ENCODE measurements around the gene SRGAP1. TPM values are rescaled to one million over a fixed set of nuclear protein-coding genes. Genes with fewer than 3 reads are reported as not detected.
A peak's percentile ranks its signal among the peaks of the same experiment; 100 is the strongest.

Gene SRGAP1
- total RNA-seq, 1 experiment from 2014 or later = 65.0 TPM

DNA sequence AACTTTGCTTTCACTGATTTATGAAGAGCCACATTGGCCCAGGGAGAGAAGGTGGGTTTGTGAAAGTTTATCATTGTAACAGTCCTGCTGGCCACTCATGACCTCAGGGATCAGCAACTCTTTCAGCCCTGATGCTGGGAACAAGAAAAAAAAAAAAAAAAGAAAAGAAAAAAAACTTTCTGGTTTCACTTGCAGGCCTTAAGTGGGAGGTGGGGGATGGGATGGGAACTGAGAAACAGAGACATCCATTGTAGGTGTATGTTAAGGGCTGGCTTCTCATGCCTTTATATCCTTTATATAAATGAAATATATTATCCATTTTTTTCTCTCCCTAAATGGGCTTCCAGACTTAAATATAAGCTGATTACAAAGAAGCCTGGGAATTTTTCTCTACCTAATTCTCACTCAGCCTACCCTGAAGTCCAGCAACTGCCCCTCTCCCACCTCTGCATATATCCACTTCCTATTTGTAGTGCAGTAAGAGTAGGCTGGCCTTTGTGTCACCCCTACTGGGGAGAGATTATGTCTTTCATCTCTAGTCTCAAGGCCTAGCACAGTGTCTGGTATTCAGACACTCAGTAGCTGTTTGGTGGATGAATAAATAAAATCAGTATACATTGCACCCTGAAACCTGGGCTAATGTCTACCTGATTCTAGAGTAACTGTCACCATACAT is 190.5 kb downstream of the SRGAP1 start:
- peaks cover 14% of the 10 kb centered on the region for H3K4me1 Mint-ChIP-seq (ENCODE audit: insufficient read depth, unreplicated experiment)
- H3K4me3 Mint-ChIP-seq (ENCODE audit: unreplicated experiment) = no peak overlapping the region
- H3K9me3 Mint-ChIP-seq (ENCODE audit: unreplicated experiment) = no peaks in the 10 kb centered on the region
- no TSS peak for BruUV-seq (replicated peaks)
- H3K36me3 Mint-ChIP-seq (ENCODE audit: insufficient read depth, unreplicated experiment) = peaks cover 12% of the 10 kb centered on the region
- H3K27me3 Mint-ChIP-seq (ENCODE audit: insufficient read depth, unreplicated experiment) = no peaks in the 10 kb centered on the region
- TF ChIP-seq, protein P1, sequence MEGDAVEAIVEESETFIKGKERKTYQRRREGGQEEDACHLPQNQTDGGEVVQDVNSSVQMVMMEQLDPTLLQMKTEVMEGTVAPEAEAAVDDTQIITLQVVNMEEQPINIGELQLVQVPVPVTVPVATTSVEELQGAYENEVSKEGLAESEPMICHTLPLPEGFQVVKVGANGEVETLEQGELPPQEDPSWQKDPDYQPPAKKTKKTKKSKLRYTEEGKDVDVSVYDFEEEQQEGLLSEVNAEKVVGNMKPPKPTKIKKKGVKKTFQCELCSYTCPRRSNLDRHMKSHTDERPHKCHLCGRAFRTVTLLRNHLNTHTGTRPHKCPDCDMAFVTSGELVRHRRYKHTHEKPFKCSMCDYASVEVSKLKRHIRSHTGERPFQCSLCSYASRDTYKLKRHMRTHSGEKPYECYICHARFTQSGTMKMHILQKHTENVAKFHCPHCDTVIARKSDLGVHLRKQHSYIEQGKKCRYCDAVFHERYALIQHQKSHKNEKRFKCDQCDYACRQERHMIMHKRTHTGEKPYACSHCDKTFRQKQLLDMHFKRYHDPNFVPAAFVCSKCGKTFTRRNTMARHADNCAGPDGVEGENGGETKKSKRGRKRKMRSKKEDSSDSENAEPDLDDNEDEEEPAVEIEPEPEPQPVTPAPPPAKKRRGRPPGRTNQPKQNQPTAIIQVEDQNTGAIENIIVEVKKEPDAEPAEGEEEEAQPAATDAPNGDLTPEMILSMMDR (IDR thresholded peaks at IDR 0.05; ENCODE audit: unreplicated experiment) = no peak
- no peak for DNase-seq (ENCODE audit: unreplicated experiment)
- POLR2A ChIA-PET = interaction anchor here (1.0 kb wide), 1 partner anchor 10 kb away, joined by 3 read pairs; no protein-coding TSS in a partner anchor
- H3K27ac Mint-ChIP-seq (ENCODE audit: low read depth, unreplicated experiment) = no peak overlapping the region
- intact Hi-C loops (cut with micrococcal nuclease) = no loop called here
- CTCF ChIA-PET = interaction anchor here (0.5 kb wide), 1 partner anchor 90 kb away, joined by 3 read pairs; no protein-coding TSS in a partner anchor

DNA sequence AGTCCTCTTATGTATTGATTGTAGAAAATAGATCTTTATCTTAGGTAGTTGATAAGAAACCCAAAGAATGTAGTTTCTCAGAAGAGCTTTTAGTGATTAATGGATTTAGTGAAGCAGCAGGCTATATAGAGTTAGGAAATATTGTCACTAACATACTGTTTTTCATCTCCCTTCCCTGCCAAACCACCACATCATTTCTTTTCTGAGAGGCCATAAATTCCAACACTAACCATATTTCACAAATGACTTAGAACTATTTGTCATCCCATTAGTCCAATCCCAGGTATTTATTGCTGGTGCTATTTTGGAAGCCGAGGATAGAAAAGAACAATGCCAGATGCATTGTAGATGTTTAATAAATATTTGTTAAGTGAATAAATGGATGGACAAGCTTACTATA is 191.9 kb downstream of the SRGAP1 start:
- H3K4me3 Mint-ChIP-seq (ENCODE audit: unreplicated experiment) = no peak overlapping the region
- no peaks in the 10 kb centered on the region for H3K27me3 Mint-ChIP-seq (ENCODE audit: insufficient read depth, unreplicated experiment)
- no TSS peak for BruUV-seq (replicated peaks)
- peak overlapping the region; percentile 17 for H3K27ac Mint-ChIP-seq (ENCODE audit: low read depth, unreplicated experiment)
- intact Hi-C loops (cut with micrococcal nuclease) = no loop called here
- TF ChIP-seq, protein P1 (IDR thresholded peaks at IDR 0.05; ENCODE audit: unreplicated experiment) = no peak
- ChIA-PET CTCF (interaction anchor here (0.6 to 0.8 kb wide), 2 partner anchors 16 to 193 kb away, joined by 3 to 4 read pairs; no protein-coding TSS in a partner anchor), POLR2A (interaction anchor here (1.2 to 1.4 kb wide), 2 partner anchors 14 to 24 kb away, joined by 3 to 4 read pairs; no protein-coding TSS in a partner anchor)
- DNase-seq (ENCODE audit: unreplicated experiment) = no peak
- peaks cover 14% of the 10 kb centered on the region for H3K4me1 Mint-ChIP-seq (ENCODE audit: insufficient read depth, unreplicated experiment)
- no peaks in the 10 kb centered on the region for H3K9me3 Mint-ChIP-seq (ENCODE audit: unreplicated experiment)
- H3K36me3 Mint-ChIP-seq (ENCODE audit: insufficient read depth, unreplicated experiment) = peaks cover 12% of the 10 kb centered on the region

DNA sequence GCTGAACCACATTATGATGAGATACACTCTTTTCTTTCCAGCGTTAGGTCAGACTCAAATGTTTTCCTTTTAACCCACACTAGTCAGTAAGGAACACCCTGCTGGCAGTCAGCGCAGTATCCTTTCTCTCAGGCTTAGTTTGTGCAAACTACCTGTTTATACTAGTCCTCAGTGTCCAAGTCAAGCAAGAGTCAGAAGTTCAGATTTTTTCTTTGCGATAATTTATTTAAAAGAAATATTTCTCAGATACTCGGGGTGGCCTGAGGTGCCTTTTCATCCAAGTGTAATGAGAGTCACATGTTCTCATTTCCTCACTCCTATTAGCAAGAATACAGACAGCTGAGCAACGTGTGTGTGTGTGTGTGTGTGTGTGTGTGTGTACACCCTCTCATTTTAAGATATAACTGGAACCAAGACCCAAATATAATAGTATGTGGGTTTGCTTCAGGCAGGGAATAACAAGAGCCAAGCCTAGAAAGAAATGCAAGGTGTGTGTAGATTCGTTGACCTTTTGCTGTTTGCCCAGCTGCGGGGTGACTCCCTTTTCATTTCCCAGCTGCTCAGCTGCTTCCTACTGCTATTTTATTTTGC is 194.9 kb downstream of the SRGAP1 start:
- TF ChIP-seq, protein P1 (IDR thresholded peaks at IDR 0.05; ENCODE audit: unreplicated experiment) = no peak
- Mint-ChIP-seq H3K27ac (ENCODE audit: low read depth, unreplicated experiment) (peak overlapping the region; percentile 86), H3K4me3 (ENCODE audit: unreplicated experiment) (peak overlapping the region; percentile 64), H3K4me1 (ENCODE audit: insufficient read depth, unreplicated experiment) (peaks cover 20% of the 10 kb centered on the region), H3K36me3 (ENCODE audit: insufficient read depth, unreplicated experiment) (peaks cover 21% of the 10 kb centered on the region), H3K9me3 (ENCODE audit: unreplicated experiment) (no peaks in the 10 kb centered on the region), H3K27me3 (ENCODE audit: insufficient read depth, unreplicated experiment) (no peaks in the 10 kb centered on the region)
- ChIA-PET POLR2A (interaction anchor here (0.6 to 2.5 kb wide), 17 partner anchors 9 to 195 kb away, joined by 3 to 16 read pairs (median 3); partner anchors contain the start of gene SRGAP1), CTCF (interaction anchor here (0.6 to 1.6 kb wide), 4 partner anchors 48 to 599 kb away, joined by 3 to 7 read pairs (median 6); partner anchors contain the start of gene SRGAP1)
- DNase-seq (ENCODE audit: unreplicated experiment) = peak; percentile 36
- intact Hi-C loops (cut with micrococcal nuclease) = loop anchor here (1.0 kb wide), 1 partner anchor 193 kb away; no protein-coding TSS in a partner anchor
- no TSS peak for BruUV-seq (replicated peaks)

DNA sequence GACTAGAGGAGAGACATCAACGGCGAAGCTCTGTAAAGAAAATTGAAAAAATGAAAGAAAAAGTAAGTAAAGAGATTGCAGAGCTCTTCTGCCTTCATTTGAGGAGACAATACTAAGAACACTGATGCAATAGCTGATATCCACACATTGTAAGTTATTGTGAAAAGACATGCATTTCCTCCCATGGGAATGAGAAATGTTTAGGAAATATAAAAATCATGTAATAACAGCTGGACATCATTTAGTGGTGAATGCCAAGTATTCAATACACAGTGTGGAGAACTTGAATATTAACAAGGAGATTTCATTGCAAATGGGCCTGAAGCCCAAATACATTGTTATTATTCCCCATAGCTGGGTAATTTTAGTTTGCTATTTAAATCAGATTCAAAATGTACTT is 198.4 kb downstream of the SRGAP1 start:
- H3K4me3 Mint-ChIP-seq (ENCODE audit: unreplicated experiment) = no peak overlapping the region
- H3K27me3 Mint-ChIP-seq (ENCODE audit: insufficient read depth, unreplicated experiment) = no peaks in the 10 kb centered on the region
- peak; percentile 27 for DNase-seq (ENCODE audit: unreplicated experiment)
- no peaks in the 10 kb centered on the region for H3K9me3 Mint-ChIP-seq (ENCODE audit: unreplicated experiment)
- ChIA-PET POLR2A (interaction anchor here (0.8 to 1.1 kb wide), 4 partner anchors 9 to 196 kb away, joined by 3 to 5 read pairs (median 4); no protein-coding TSS in a partner anchor), CTCF (interaction anchor here (2.2 kb wide), 1 partner anchor 199 kb away, joined by 10 read pairs; the partner anchor contains the start of gene SRGAP1)
- no TSS peak for BruUV-seq (replicated peaks)
- peak overlapping the region; percentile 7 for H3K27ac Mint-ChIP-seq (ENCODE audit: low read depth, unreplicated experiment)
- H3K4me1 Mint-ChIP-seq (ENCODE audit: insufficient read depth, unreplicated experiment) = peaks cover 20% of the 10 kb centered on the region
- H3K36me3 Mint-ChIP-seq (ENCODE audit: insufficient read depth, unreplicated experiment) = peaks cover 15% of the 10 kb centered on the region
- intact Hi-C loops (cut with micrococcal nuclease) = no loop called here
- TF ChIP-seq, protein P1 (IDR thresholded peaks at IDR 0.05; ENCODE audit: unreplicated experiment) = no peak
